HEK293 (cell line): ENCODE data around the gene PIM2.

ENCODE experiments used
- MEIS1 ChIP-seq: sonication (generic); formaldehyde crosslinking; IDR thresholded peaks from 2 replicates; pipeline ENCODE4 v1.8.1; 2022; ENCODE audit warnings: missing genetic modification reagents, mild to moderate bottlenecking, borderline replicate concordance
- ZNF121 ChIP-seq: fragments of 450-650 bp; formaldehyde crosslinking; IDR thresholded peaks from 2 replicates; pipeline ENCODE4 v1.5.1; 2016; ENCODE audit warnings: missing biosample characterization, missing genetic modification characterization

- TF ChIP-seq MEIS1: no peak
- no peak for TF ChIP-seq ZNF121 (tag by site-specific recombination)
Measured at GRCh38 chrX:48904626-48905025, 14.2 kb downstream of the PIM2 start.
